Muscle layer of colon (tissue), 2 donors: ENCODE data around the gene PGLYRP2.

Experiments used
- H3K27ac ChIP-seq: one replicate; pipeline ENCODE4 v1.7.0; 2013; ENCODE audit warnings: low read depth, mild to moderate bottlenecking, low read length, moderate library complexity
- H3K27me3 ChIP-seq, 2 donors: one replicate each; pipeline ENCODE4 v1.7.0; 2013; ENCODE audit warnings: low read length in 2 of 2, mild to moderate bottlenecking in 2 of 2; ENCODE audit not compliant: insufficient read depth in 2 of 2, control insufficient read depth in 1 of 2
- H3K36me3 ChIP-seq: one replicate; pipeline ENCODE4 v1.7.0; 2013; ENCODE audit warnings: mild to moderate bottlenecking, low read length; ENCODE audit not compliant: insufficient read depth
- H3K4me1 ChIP-seq: one replicate; pipeline ENCODE4 v1.7.0; 2013; ENCODE audit warnings: mild to moderate bottlenecking, low read length; ENCODE audit not compliant: insufficient read depth
- H3K4me3 ChIP-seq, 2 donors: one replicate each; pipeline ENCODE4 v1.7.0; 2013; ENCODE audit warnings: low read length in 2 of 2, low read depth in 1 of 2, mild to moderate bottlenecking in 1 of 2, moderate library complexity in 1 of 2
- H3K9ac ChIP-seq: one replicate; pipeline ENCODE4 v1.7.0; 2013; ENCODE audit warnings: low read length
- H3K9me3 ChIP-seq: one replicate; pipeline ENCODE4 v1.7.0; 2013; ENCODE audit warnings: mild to moderate bottlenecking, low read length
- donor health status: abdominal sarcoma.
- donor health status: Adenocarcinoma of cecum.

The PGLYRP2 gene

GRCh38 chr19:15449620-15450527 lies 29.4 kb downstream of the PGLYRP2 start, which contains the start of gene WIZ:
WIZ (minus strand) TSS chr19:15449956; CDS start chr19:15448307, 1,649 bp downstream.
- peaks cover 6% of the 10 kb centered on the region for H3K36me3 ChIP-seq
- no peaks in the 10 kb centered on the region for H3K9me3 ChIP-seq
- H3K4me3 ChIP-seq, result peak within 1 kb of the TSS; percentile 60 to 81
- peak within 1 kb of the TSS; percentile 47 for H3K27ac ChIP-seq
- peak within 1 kb of the TSS; percentile 44 for H3K9ac ChIP-seq
- peaks cover 0 to 6% of the 10 kb centered on the region in 2 donors for H3K27me3 ChIP-seq
- H3K4me1 ChIP-seq, result peaks cover 8% of the 10 kb centered on the region

DNA sequence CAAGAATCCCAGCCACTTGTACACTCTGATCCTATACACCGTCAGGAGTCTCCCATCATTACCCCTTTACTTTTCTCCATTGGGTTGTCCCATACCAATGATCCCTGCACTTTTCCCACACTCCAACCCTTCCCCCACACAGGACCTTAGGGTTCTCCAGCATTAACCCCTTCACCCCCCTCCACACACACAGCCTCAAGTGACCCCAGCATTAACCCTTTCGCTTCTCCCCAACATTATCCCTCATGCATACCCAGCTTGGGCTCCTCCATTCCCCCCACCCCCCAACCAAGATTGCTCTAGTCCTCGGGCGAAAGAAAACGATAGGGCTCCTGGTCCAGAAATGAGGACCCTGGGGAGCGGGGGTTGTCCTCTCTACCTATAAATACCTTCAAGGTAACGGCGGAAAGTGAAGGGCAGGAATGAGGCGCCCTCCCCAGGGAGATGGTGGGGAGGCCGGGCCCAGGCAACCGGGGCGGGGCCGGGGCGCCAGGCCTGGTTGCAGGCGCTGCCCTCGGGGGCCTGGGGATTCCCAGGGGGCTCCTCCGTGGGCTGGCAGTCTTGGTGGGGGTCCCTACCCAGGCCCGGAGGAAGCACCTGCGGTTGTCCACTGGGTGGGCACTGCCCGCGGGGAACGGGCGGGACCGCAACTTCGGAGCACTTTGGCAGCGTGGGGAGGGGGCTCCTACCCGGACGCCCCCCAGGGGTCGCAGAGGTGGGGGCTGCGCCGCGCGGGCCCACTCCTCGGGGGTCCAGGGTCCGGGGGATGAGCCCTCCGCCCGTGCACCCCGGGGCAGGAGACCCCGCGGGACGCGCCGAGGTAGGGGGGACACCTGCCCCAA lies 30.3 kb downstream of the PGLYRP2 start:
- peak overlapping the region; percentile 47 for H3K27ac ChIP-seq
- H3K9ac ChIP-seq, result peak overlapping the region; percentile 44
- peaks cover 8% of the 10 kb centered on the region for H3K4me1 ChIP-seq
- peaks cover 6% of the 10 kb centered on the region for H3K36me3 ChIP-seq
- peak overlapping the region; percentile 60 to 81 for H3K4me3 ChIP-seq
- peaks cover 0 to under 1% of the 10 kb centered on the region in 2 donors for H3K27me3 ChIP-seq
- no peaks in the 10 kb centered on the region for H3K9me3 ChIP-seq

DNA sequence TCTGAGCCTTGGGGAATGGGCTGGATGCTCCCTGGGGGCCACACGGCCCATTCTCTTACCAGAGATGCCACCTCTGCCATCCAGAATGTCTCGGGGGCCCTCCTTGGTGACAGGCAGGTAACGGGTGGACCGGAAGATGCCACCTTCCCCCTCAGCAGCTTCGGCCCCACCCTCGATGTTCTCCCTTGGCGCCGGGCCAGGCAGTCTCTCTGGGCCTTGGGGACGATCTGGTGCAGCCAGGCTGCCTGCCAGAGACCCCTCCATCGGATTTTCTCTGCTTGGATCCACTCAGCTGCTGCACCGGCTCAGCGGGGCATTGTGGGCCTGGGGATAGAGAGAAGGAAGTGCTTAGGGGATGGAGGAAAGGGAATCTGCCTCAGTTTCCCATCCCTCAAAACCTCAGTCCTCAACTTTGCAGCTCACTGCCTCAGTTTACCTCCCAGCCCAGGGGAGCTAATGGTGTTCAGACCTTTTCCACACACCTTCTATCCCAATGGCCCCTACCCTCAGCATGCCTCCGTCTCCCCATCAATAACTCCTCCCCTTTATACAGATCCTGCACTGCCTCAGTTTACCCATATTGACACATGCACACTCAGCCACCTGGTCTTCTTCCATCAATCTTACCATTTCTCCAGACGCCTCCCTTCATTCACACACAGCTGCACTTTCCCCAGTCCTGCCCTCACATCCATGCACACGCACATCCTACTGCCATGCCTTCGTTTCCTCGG lies 31.1 kb downstream of the PGLYRP2 start:
- H3K27me3 ChIP-seq, result no peaks in the 10 kb centered on the region
- H3K9ac ChIP-seq, result no peak overlapping the region
- no peaks in the 10 kb centered on the region for H3K9me3 ChIP-seq
- H3K36me3 ChIP-seq, result peaks cover 6% of the 10 kb centered on the region
- no peak overlapping the region for H3K4me3 ChIP-seq
- H3K4me1 ChIP-seq, result peaks cover 8% of the 10 kb centered on the region
- no peak overlapping the region for H3K27ac ChIP-seq

- H3K27me3 ChIP-seq, result no peaks in the 10 kb centered on the region
- H3K9ac ChIP-seq, result no peak overlapping the region
- no peak overlapping the region for H3K27ac ChIP-seq
- H3K36me3 ChIP-seq, result peaks cover 6% of the 10 kb centered on the region
- H3K9me3 ChIP-seq, result no peaks in the 10 kb centered on the region
- H3K4me3 ChIP-seq, result no peak overlapping the region
- peaks cover 8% of the 10 kb centered on the region for H3K4me1 ChIP-seq
Observed at GRCh38 chr19:15447057-15447456, 32.2 kb downstream of the PGLYRP2 start.

- Histone ChIP-seq H3K4me1 (peaks cover 8% of the 10 kb centered on the region), H3K36me3 (peaks cover 6% of the 10 kb centered on the region), H3K9ac (no peak overlapping the region), H3K27me3 (no peaks in the 10 kb centered on the region), H3K27ac (no peak overlapping the region), H3K4me3 (no peak overlapping the region), H3K9me3 (no peaks in the 10 kb centered on the region)
Observed at GRCh38 chr19:15445807-15446376, 33.4 kb downstream of the PGLYRP2 start.

DNA sequence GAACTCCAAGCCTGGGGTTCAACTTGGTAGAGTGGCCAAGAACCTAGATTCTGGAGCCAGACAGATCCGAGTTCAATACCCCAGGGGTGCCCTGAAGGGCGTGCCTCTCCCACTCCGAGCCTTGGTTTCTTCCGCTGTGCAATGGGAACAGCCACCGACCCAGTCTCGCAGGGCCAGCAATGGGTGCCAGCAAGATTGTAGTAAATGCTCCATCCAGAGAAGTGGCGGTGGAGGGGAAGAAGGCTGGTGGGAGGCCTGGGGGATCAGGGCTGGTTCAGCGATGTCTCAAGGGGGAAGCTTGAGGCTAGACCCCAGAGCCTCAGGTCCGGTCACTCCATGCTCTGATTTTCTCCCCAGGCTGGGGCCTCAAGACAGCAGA lies 34.1 kb downstream of the PGLYRP2 start:
- H3K27me3 ChIP-seq, result no peaks in the 10 kb centered on the region
- H3K27ac ChIP-seq, result no peak overlapping the region
- peaks cover 6% of the 10 kb centered on the region for H3K36me3 ChIP-seq
- no peak overlapping the region for H3K9ac ChIP-seq
- no peak overlapping the region for H3K4me3 ChIP-seq
- no peaks in the 10 kb centered on the region for H3K9me3 ChIP-seq
- H3K4me1 ChIP-seq, result peaks cover 8% of the 10 kb centered on the region

DNA sequence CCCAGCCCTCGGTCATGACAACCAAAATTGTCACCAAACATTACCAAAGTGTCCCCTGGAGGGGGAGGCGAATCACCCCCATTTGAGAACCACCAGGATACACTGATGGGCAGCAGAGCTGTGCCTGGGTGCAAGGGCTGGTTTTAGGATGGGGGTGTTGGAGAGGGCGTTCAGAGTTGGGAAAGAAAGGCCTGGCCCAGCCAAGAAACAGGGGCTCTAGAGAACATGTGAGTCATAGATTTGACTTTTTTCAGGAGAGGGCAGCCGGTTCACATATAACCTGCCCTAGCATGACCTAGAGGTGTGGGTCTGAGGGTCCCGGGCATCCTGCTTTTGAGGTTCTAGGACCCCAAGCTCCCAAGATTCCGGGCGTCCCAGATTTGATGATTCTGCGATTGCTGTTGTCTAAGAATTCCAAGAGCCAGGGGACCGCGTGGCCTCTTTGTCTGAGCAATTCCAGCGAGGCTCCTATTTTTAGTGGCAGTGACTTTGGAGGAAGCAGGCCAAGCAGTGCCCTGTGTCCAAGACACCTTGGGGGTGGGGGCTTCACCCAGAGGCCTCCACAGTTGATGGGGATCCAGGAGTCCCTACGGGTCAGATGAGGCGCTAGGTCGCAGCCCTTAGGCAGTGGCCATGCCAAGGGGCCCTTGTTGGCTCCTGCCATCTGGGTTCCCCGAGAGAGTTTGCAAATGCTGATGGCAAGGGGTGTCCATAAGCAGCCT lies 34.6 kb downstream of the PGLYRP2 start:
- Histone ChIP-seq H3K27ac (no peak overlapping the region), H3K4me3 (no peak overlapping the region), H3K9me3 (no peaks in the 10 kb centered on the region), H3K9ac (no peak overlapping the region), H3K4me1 (peaks cover 8% of the 10 kb centered on the region), H3K36me3 (peaks cover 6% of the 10 kb centered on the region), H3K27me3 (no peaks in the 10 kb centered on the region)

DNA sequence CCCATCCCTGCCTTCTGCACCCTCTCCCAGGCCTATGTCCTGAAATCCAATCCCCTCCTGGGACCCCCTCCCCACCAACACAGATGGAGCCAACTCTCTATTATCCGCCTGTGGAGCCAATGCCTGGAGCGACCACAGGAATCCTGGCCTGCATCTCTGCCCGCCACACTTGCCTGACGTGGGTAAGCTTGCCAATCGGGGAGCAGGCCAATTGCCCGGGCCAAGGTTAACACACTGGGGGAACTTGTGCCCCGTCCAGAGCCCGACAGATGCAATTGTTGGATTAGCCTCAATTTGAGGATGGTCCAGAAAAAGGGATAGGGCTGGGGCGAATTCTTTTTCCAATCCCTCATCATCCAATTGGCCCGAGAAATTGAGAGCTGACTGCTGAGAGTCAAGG lies 35.5 kb downstream of the PGLYRP2 start:
- peaks cover 4% of the 10 kb centered on the region for H3K4me1 ChIP-seq
- H3K9ac ChIP-seq, result no peak overlapping the region
- H3K4me3 ChIP-seq, result no peak overlapping the region
- H3K36me3 ChIP-seq, result peaks cover 6% of the 10 kb centered on the region
- H3K27ac ChIP-seq, result no peak overlapping the region
- H3K9me3 ChIP-seq, result no peaks in the 10 kb centered on the region
- H3K27me3 ChIP-seq, result no peaks in the 10 kb centered on the region

GRCh38 chr19:15443325-15443724 lies 36.0 kb downstream of the PGLYRP2 start:
- Histone ChIP-seq H3K36me3 (peaks cover 6% of the 10 kb centered on the region), H3K27me3 (no peaks in the 10 kb centered on the region), H3K4me1 (no peaks in the 10 kb centered on the region), H3K9me3 (no peaks in the 10 kb centered on the region), H3K27ac (no peak overlapping the region), H3K9ac (no peak overlapping the region), H3K4me3 (no peak overlapping the region)

DNA sequence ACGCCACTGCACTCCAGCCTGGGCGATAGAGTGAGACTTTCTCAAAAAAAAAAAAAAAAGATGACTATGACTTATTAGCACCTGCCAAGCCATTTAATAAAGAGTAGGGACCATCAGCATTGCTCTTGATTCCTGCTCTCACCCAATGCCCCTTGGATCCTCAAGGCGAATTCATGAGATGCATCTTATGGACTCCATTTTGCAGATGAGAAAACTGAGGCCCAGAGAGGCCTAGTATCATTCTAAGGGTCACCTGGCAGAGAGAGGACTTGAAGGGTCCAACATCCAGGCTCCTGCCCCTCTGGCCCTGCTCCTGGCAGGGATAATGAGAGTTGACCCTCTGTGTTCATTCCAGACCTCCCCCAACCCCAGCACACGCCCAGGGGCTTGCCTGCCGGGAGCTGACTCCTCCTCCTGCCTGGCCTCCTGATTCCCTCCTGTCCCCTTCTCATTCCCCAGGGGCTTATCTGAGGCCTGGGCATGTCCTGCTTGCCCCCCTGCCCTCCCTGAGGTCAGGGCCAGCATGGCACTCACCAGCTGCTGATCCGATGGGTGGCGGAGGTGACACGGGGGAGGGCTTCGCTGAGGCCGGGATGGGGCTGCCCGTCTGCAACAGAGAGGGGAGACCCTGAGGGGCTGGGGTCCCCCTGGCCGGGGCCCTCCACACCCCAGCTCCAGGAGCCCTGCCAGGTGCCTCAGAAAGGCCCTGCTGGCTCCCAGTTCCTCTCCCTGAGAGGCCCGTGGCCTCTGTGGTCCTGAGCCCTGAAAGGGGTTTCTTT lies 37.0 kb downstream of the PGLYRP2 start:
- Histone ChIP-seq H3K27ac (no peak overlapping the region), H3K36me3 (peaks cover 3% of the 10 kb centered on the region), H3K4me1 (peaks cover 5% of the 10 kb centered on the region), H3K9me3 (no peaks in the 10 kb centered on the region), H3K9ac (no peak overlapping the region), H3K27me3 (no peaks in the 10 kb centered on the region), H3K4me3 (no peak overlapping the region)
